Thyroid gland (tissue), 4 donors: Measurements from ENCODE around the gene NOP53.

Experiments
- CTCF ChIP-seq, 6 experiments: fragments of 200-600 bp in 3 of 6; fragments of 450-650 bp in 3 of 6; sonication (generic) in 3 of 6; IDR thresholded peaks; one replicate each; pipeline ENCODE4 v1.5.1; 2016 to 2019; ENCODE audit warnings: antibody characterized with exemption in 6 of 6, mild to moderate bottlenecking in 2 of 6, inconsistent platforms in 1 of 6, moderate library complexity in 1 of 6
- POLR2A ChIP-seq, 2 donors: fragments of 450-650 bp; IDR thresholded peaks; one replicate each; pipeline ENCODE4 v1.6.1; 2017; ENCODE audit warnings: antibody characterized with exemption in 2 of 2, mild to moderate bottlenecking in 2 of 2, moderate library complexity in 1 of 2

- no peak for TF ChIP-seq POLR2A (IDR thresholded peaks at IDR 0.05)
- no peak for TF ChIP-seq CTCF (IDR thresholded peaks at IDR 0.05)
Measured at GRCh38 chr19:47780215-47780551, 34.8 kb downstream of the NOP53 start.
